IMR-90 (cell line): ENCODE measurements around the gene KXD1. TPM values are rescaled to one million over a fixed set of nuclear protein-coding genes. Genes with fewer than 3 reads are reported as not detected.

Experiments used
- ATAC-seq: fragments of 200-7000 bp; cut with Tn5 transposase; 2 replicates; pipeline ENCODE4 v1.9.1; 2020; ENCODE audit warnings: low read depth, mild to moderate bottlenecking, moderate library complexity
- BruUV-seq: library from RNA; stranded (reverse); fragments of 400-500 nt; replicated peaks from 2 replicates; lab custom pipeline; 2021; lab: Mats Ljungman, UMichigan
- CTCF ChIA-PET: fragments of 300-600 bp; formaldehyde crosslinking; extraction: SDS; loops from one replicate; lab custom pipeline; 2021; ENCODE audit warnings: antibody characterized with exemption; lab: Yijun Ruan, JAX
- POLR2A ChIA-PET: fragments of 300-600 bp; sonication (Branson Sonifier 250); formaldehyde crosslinking; loops from one replicate; lab custom pipeline; 2022; ENCODE audit warnings: antibody characterized with exemption; ENCODE audit not compliant: unreplicated experiment; lab: Charles Lee
- DNase-seq: peaks from one replicate; pipeline ENCODE4 v3.0.0; 2013
- H2AFZ ChIP-seq: replicated peaks from 2 replicates; pipeline ENCODE3; 2013; ENCODE audit warnings: low read length, mild to moderate bottlenecking; ENCODE audit not compliant: poor library complexity
- H2AK5ac ChIP-seq: 2 replicates; pipeline ENCODE4 v1.6.1; 2013; ENCODE audit warnings: low read depth, low read length, inconsistent platforms
- H2AK9ac ChIP-seq: replicated peaks from 2 replicates; pipeline ENCODE3; 2013; ENCODE audit warnings: mild to moderate bottlenecking, low read depth, low read length, moderate library complexity; ENCODE audit not compliant: poor library complexity
- H2BK120ac ChIP-seq: 2 replicates; pipeline ENCODE4 v1.6.1; 2013; ENCODE audit warnings: low read depth, low read length, inconsistent platforms
- H2BK15ac ChIP-seq: 3 replicates; pipeline ENCODE4 v1.6.1; 2013; ENCODE audit warnings: low read depth, low read length, inconsistent platforms
- H2BK20ac ChIP-seq: 2 replicates; pipeline ENCODE4 v1.6.1; 2013; ENCODE audit warnings: low read depth, mild to moderate bottlenecking, inconsistent platforms, low read length, moderate library complexity
- H2BK5ac ChIP-seq: 2 replicates; pipeline ENCODE4 v1.6.1; 2013; ENCODE audit warnings: mild to moderate bottlenecking, low read depth, low read length, inconsistent platforms; ENCODE audit not compliant: poor library complexity, severe bottlenecking
- H3K14ac ChIP-seq: replicated peaks from 2 replicates; pipeline ENCODE4 v1.6.1; 2013; ENCODE audit warnings: low read depth, low read length, inconsistent platforms
- H3K18ac ChIP-seq: 2 replicates; pipeline ENCODE4 v1.6.1; 2013; ENCODE audit warnings: low read depth, low read length, control low read depth
- H3K23ac ChIP-seq: 2 replicates; pipeline ENCODE4 v1.6.1; 2013; ENCODE audit warnings: low read depth, low read length, inconsistent platforms
- H3K27ac ChIP-seq: 2 replicates; pipeline ENCODE4 v1.5.1; 2013; ENCODE audit warnings: mild to moderate bottlenecking, control low read depth, low read length; ENCODE audit not compliant: insufficient read depth
- H3K27me3 ChIP-seq: 2 replicates; pipeline ENCODE4 v1.6.1; 2013; ENCODE audit warnings: low read length; ENCODE audit not compliant: control insufficient read depth, insufficient read depth
- H3K36me3 ChIP-seq: 2 replicates; pipeline ENCODE4 v1.6.1; 2013; ENCODE audit warnings: low read length, mixed read lengths; ENCODE audit not compliant: control insufficient read depth, insufficient read depth
- H3K4ac ChIP-seq: 2 replicates; pipeline ENCODE4 v1.6.1; 2013; ENCODE audit warnings: low read depth, low read length, inconsistent platforms
- H3K4me1 ChIP-seq: 2 replicates; pipeline ENCODE4 v1.6.1; 2013; ENCODE audit warnings: low read length, mixed read lengths; ENCODE audit not compliant: control insufficient read depth, insufficient read depth
- H3K4me2 ChIP-seq: 2 replicates; pipeline ENCODE4 v1.6.1; 2013; ENCODE audit warnings: low read depth, mild to moderate bottlenecking, control low read depth, low read length, moderate library complexity
- H3K4me3 ChIP-seq: 2 replicates; pipeline ENCODE4 v1.5.1; 2013; ENCODE audit warnings: low read depth, mild to moderate bottlenecking, control low read depth, low read length, moderate library complexity; ENCODE audit not compliant: insufficient read depth
- H3K56ac ChIP-seq: 2 replicates; pipeline ENCODE4 v1.6.1; 2013; ENCODE audit warnings: low read length, inconsistent platforms; ENCODE audit not compliant: insufficient read depth; ENCODE audit errors: extremely low read depth
- H3K79me1 ChIP-seq, 2 experiments: 2 replicates each; pipeline ENCODE4 v1.6.1; 2013; ENCODE audit warnings: low read length in 2 of 2, inconsistent platforms in 1 of 2, low read depth in 1 of 2
- H3K9ac ChIP-seq: 2 replicates; pipeline ENCODE4 v1.6.1; 2013; ENCODE audit warnings: low read depth, low read length, control low read depth
- H3K9me1 ChIP-seq: 2 replicates; pipeline ENCODE4 v1.6.1; 2013; ENCODE audit warnings: low read length, inconsistent platforms; ENCODE audit not compliant: insufficient read depth
- H3K9me3 ChIP-seq: 2 replicates; pipeline ENCODE4 v1.6.1; 2013; ENCODE audit warnings: low read length; ENCODE audit not compliant: control insufficient read depth, insufficient read depth
- H4K20me1 ChIP-seq: 2 replicates; pipeline ENCODE4 v1.6.1; 2013; ENCODE audit warnings: low read length, inconsistent platforms; ENCODE audit not compliant: insufficient read depth
- H4K5ac ChIP-seq: 2 replicates; pipeline ENCODE4 v1.6.1; 2013; ENCODE audit warnings: mild to moderate bottlenecking, low read depth, low read length, control low read depth
- H4K8ac ChIP-seq, 2 experiments: 2 replicates each; pipeline ENCODE4 v1.6.1; 2013; ENCODE audit warnings: low read depth in 2 of 2, low read length in 2 of 2, control low read depth in 1 of 2, inconsistent platforms in 1 of 2
- H4K91ac ChIP-seq: 2 replicates; pipeline ENCODE4 v1.6.1; 2013; ENCODE audit warnings: low read depth, low read length, inconsistent platforms; ENCODE audit not compliant: insufficient read depth
- BHLHE40 ChIP-seq: fragments of 150-350 bp; IDR thresholded peaks from 2 replicates; pipeline ENCODE4 v1.6.1; 2016; ENCODE audit warnings: mild to moderate bottlenecking, low read depth, low read length
- MXI1 ChIP-seq: IDR thresholded peaks from 2 replicates; pipeline ENCODE4 v1.6.1; 2012; ENCODE audit warnings: low read depth, mild to moderate bottlenecking, low read length, moderate library complexity, borderline replicate concordance
- RAD21 ChIP-seq: IDR thresholded peaks from 2 replicates; pipeline ENCODE4 v1.6.1; 2012; ENCODE audit warnings: low read length, improper control_type of control experiment
- RCOR1 ChIP-seq: IDR thresholded peaks from 2 replicates; pipeline ENCODE4 v1.6.1; 2012; ENCODE audit warnings: mild to moderate bottlenecking, low read length, improper control_type of control experiment; ENCODE audit not compliant: insufficient replicate concordance
- WGBS, 2 experiments: methylation state at CpG; one replicate each; pipeline versions ENCODE4 v1.1.5 to v1.1.7; 2013; ENCODE audit warnings: missing lambda C conversion rate in 2 of 2; ENCODE audit not compliant: insufficient read length in 1 of 2; ENCODE audit errors: extremely low coverage in 2 of 2; 5-methylcytosine and 5-hydroxymethylcytosine counted together
- dilution Hi-C: fragments of 300-500 bp; cut with HindIII; formaldehyde crosslinking; loops from one replicate; pipeline ENCODE4 v1.14.3; 2018; ENCODE audit warnings: low sequenced_read_pairs; ENCODE audit not compliant: unreplicated experiment
- in situ Hi-C: fragments of 300-500 bp; cut with MboI; formaldehyde crosslinking; loops from 3 replicates; pipeline ENCODE4 v1.14.3; 2019; ENCODE audit warnings: low sequenced_read_pairs, inconsistent platforms, mixed read lengths
- intact Hi-C: fragments of 100-400 bp; cut with micrococcal nuclease; formaldehyde crosslinking; loops from 2 replicates; pipeline ENCODE4 v1.10.0; 2022
- polyA plus RNA-seq, 3 experiments: library from polyadenylated mRNA; depleted of rRNA; stranded (reverse); fragments of >200 nt; gene quantifications; 2 replicates each; pipeline ENCODE4 v1.2.3, GENCODE V29; 2012; ENCODE audit warnings: low replicate concordance in 1 of 3
- total RNA-seq: library from RNA; depleted of rRNA; stranded (reverse); fragments of >200 nt; gene quantifications from 2 replicates; pipeline ENCODE4 v1.2.3, GENCODE V29; 2012
- TF ChIP-seq, protein P1 (sequence below): fragments of 150-350 bp; IDR thresholded peaks from 2 replicates; pipeline ENCODE4 v1.6.1; 2017; ENCODE audit warnings: mild to moderate bottlenecking, antibody characterized with exemption, low read length, low read depth
- TF ChIP-seq, protein P2 (sequence below): conservative IDR thresholded peaks from 2 replicates; pipeline ENCODE4 v1.5.1; 2012; ENCODE audit warnings: mild to moderate bottlenecking, low read depth, low read length, improper control_type of control experiment

Gene KXD1
- total and polyA plus RNA-seq, 2 of the 4 experiments (the other 2 are of a cell fraction), result 66.7 to 196 TPM

DNA sequence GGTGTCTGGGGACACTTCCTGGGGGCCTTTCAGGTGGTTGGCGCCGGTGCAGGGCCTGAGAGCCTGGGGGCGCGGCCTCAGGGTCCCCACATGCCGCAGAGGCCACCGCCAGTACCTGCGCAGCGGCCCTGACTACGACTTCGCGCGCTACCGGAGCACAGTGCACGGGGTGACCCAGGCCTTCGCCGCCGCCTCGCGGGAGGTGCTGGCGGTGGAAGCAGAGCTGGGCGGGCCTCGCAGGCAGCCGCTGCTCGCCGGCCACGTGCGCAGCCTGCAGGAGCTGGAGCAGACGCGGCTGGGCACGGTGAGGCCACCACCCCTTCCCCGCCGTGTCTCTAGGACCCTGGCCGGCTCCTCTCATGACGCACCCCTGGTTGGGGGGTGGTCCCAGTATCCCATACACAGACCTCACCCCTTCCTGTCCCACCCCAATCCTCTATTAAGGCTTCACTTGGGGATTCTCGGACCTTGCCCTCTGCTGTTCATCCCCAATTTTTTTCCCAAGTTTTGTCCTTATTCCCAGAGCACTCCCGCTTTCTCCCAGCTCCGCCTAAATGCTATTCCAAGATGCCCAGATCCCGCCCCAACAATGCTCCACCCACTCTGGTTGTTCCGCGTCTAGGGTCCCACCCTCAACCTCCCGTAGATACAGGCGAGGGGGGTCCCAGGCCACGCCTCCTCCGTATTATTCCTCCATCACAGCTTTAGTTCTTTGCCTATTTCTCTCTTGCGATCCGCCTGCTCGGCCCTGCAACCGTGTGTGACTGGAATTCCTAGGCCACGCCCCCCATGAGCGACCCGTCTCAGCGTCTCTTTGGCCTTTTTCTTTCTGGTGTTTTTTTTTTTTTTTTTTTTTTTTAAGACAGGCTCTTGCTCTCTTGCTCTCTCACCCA is 32.0 kb downstream of the KXD1 start:
- peak overlapping the region; percentile 74; the same call in 1 of the 2 replicates for H3K23ac ChIP-seq
- ChIA-PET POLR2A (no interaction called here), CTCF (interaction anchor here (0.7 to 1.1 kb wide), 3 partner anchors 13 to 257 kb away, joined by 3 to 4 read pairs (median 3); no protein-coding TSS in a partner anchor)
- H3K4me3 ChIP-seq, result peak overlapping the region; percentile 56
- no TSS peak for BruUV-seq
- peak overlapping the region; percentile 93 for H3K4me2 ChIP-seq
- ATAC-seq, result peak; percentile 51
- H2BK5ac ChIP-seq, result peak overlapping the region; percentile 40
- H2BK15ac ChIP-seq, result no peak overlapping the region
- peak overlapping the region; percentile 85 for H4K91ac ChIP-seq
- no peak overlapping the region for H3K56ac ChIP-seq
- H3K4me1 ChIP-seq, result peaks cover 6% of the 10 kb centered on the region
- peak overlapping the region; percentile 98 for H2AK9ac ChIP-seq
- 0 out of 2 replicates have a peak overlapping the region, but pooled peaks have one; percentile 62 for H3K14ac ChIP-seq
- no peak overlapping the region for H2BK120ac ChIP-seq
- no peaks in the 10 kb centered on the region for H3K27me3 ChIP-seq
- 0% methylated on average over 11 of the region's 52 CpGs; no CpG with 5 or more reads in 1 of the 2 experiments for WGBS, 2 experiments
- H2BK20ac ChIP-seq, result no peak overlapping the region
- H3K79me1 ChIP-seq, result peaks cover 6 to 20% of the 10 kb centered on the region in 2 experiments; a peak in 3 of 4 replicates
- H2AFZ ChIP-seq, result peak overlapping the region; percentile 100
- intact Hi-C loops (loop anchor here (1.0 to 5.0 kb wide), 4 partner anchors 138 to 328 kb away; partner anchors contain the start of genes COPE, DDX49 and UPF1), in situ Hi-C loops (no loop called here), dilution Hi-C loops (no loop called here)
- peak overlapping the region; percentile 48 for H3K9ac ChIP-seq
- H4K8ac ChIP-seq, result peak overlapping the region; percentile 46 to 67; a peak in 2 of 4 replicates
- peak overlapping the region; percentile 64 for H2AK5ac ChIP-seq
- H3K9me3 ChIP-seq, result no peaks in the 10 kb centered on the region
- H3K27ac ChIP-seq, result peak overlapping the region; percentile 36
- H3K36me3 ChIP-seq, result peaks cover 4% of the 10 kb centered on the region
- TF ChIP-seq MXI1, result peak; percentile 96
- TF ChIP-seq, protein P1, sequence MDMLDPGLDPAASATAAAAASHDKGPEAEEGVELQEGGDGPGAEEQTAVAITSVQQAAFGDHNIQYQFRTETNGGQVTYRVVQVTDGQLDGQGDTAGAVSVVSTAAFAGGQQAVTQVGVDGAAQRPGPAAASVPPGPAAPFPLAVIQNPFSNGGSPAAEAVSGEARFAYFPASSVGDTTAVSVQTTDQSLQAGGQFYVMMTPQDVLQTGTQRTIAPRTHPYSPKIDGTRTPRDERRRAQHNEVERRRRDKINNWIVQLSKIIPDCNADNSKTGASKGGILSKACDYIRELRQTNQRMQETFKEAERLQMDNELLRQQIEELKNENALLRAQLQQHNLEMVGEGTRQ, result peak; percentile 68
- 0 out of 2 replicates have a peak, but pooled peaks have one; percentile 19 for TF ChIP-seq BHLHE40
- no peak for TF ChIP-seq RCOR1
- TF ChIP-seq, protein P2, sequence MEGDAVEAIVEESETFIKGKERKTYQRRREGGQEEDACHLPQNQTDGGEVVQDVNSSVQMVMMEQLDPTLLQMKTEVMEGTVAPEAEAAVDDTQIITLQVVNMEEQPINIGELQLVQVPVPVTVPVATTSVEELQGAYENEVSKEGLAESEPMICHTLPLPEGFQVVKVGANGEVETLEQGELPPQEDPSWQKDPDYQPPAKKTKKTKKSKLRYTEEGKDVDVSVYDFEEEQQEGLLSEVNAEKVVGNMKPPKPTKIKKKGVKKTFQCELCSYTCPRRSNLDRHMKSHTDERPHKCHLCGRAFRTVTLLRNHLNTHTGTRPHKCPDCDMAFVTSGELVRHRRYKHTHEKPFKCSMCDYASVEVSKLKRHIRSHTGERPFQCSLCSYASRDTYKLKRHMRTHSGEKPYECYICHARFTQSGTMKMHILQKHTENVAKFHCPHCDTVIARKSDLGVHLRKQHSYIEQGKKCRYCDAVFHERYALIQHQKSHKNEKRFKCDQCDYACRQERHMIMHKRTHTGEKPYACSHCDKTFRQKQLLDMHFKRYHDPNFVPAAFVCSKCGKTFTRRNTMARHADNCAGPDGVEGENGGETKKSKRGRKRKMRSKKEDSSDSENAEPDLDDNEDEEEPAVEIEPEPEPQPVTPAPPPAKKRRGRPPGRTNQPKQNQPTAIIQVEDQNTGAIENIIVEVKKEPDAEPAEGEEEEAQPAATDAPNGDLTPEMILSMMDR, result 0 out of 2 replicates have a peak, but pooled peaks have one; percentile 19
- TF ChIP-seq RAD21, result 0 out of 2 replicates have a peak, but pooled peaks have one; percentile 18
- peak; percentile 55 for DNase-seq
- H3K18ac ChIP-seq, result no peak overlapping the region
- peak overlapping the region; percentile 77 for H3K4ac ChIP-seq
- peaks cover 4% of the 10 kb centered on the region; the same call in 1 of the 2 replicates for H3K9me1 ChIP-seq
- no peak overlapping the region for H4K5ac ChIP-seq
- peaks cover 7% of the 10 kb centered on the region for H4K20me1 ChIP-seq
